ENCODE data around the gene MIP.
"Not testable (repeated sequence)": the region's sequence is repeated elsewhere in the genome, so short reads cannot be mapped to it uniquely, and the experiment has no call there.

Gene MIP

GRCh38 chr12:56410768-56411167 lies 43.7 kb downstream of the MIP start:
- DNase-seq (ENCODE audit: low read depth) = no peak

DNA sequence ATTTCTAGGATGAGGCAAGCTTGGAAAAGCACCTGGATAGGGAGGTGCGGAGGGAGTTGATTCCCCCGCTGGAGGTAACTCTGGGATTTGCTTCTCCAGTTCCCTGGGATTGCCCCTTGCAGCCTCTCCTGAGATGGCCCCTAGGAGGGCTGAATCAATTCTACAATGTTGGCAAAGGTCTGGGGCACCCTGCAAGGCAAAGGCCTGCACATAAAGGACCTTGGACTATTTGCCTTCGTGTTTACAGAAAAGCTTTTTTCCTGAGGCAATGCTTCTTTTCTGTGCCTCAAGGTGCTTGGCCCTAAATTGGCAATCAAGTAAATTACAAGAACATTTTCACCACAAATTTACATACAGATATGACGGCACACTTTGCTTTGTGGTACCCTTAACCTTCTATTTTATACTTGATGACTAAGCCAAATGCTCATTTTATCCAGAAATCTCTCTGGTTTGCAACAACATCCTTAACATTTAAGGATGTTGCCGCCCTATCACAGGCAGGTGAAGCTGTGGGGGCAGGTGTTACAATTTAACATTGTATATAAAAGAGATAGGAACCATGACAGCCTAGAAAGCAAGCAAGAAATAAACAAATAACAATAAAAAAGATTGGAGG lies 45.5 kb downstream of the MIP start:
- no peak for DNase-seq (ENCODE audit: low read depth)

DNA sequence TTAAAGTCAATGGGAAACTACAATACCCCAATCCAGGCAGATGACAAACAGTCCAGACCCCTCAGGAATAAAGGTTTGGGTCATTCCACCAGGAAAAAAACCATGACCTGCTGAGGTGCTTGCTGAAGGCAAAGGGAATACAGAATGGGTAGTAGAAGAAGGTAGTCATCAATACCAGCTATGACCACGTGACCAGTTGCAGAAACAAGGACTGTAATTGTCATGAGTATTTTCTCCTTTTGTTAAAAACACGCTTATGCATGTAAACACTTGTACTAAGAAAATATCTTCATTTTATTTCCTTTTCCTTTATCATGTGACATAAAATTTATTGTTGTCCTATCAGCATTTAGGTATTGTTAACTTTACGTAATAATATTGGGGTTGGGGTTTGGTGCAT lies 50.2 kb downstream of the MIP start:
- not testable (repeated sequence) for DNase-seq (ENCODE audit: low read depth)

DNA sequence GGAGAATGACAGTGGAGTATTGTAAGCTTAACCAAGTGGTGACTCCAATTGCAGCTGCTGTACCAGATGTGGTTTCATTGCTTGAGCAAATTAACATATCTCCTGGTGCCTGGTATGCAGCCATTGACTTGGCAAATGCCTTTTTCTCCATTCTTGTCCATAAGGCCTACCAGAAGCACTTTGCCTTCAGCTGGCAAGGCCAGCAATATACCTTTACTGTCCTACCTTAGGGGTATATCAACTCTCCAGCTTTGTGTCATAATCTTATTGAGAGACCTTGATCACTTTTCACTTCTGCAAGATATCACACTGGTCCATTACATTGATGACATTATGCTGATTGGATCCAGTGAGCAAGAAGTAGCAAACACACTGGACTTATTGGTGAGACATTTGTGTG lies 52.8 kb downstream of the MIP start:
- not testable (repeated sequence) for DNase-seq (ENCODE audit: low read depth)

DNA sequence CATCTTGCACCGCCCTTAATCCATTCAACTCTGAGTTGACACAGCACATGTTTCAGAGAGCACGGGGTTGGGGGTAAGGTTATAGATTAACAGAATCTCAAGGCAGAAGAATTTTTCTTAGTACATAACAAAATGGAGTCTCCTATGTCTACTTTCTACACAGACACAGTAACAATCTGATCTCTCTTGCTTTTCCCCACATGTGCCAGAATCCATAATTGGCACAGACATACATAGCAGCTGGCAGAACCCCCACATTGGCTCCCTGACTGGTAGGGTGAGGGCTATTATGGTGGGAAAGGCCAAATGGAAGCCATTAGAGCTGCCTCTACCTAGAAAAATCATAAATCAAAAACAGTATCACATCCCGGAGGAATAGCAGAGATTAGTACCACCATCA lies 53.3 kb downstream of the MIP start:
- DNase-seq (ENCODE audit: low read depth) = not testable (repeated sequence)
